ENCODE results near the gene ADAMTS20.

Gene ADAMTS20, protein sequence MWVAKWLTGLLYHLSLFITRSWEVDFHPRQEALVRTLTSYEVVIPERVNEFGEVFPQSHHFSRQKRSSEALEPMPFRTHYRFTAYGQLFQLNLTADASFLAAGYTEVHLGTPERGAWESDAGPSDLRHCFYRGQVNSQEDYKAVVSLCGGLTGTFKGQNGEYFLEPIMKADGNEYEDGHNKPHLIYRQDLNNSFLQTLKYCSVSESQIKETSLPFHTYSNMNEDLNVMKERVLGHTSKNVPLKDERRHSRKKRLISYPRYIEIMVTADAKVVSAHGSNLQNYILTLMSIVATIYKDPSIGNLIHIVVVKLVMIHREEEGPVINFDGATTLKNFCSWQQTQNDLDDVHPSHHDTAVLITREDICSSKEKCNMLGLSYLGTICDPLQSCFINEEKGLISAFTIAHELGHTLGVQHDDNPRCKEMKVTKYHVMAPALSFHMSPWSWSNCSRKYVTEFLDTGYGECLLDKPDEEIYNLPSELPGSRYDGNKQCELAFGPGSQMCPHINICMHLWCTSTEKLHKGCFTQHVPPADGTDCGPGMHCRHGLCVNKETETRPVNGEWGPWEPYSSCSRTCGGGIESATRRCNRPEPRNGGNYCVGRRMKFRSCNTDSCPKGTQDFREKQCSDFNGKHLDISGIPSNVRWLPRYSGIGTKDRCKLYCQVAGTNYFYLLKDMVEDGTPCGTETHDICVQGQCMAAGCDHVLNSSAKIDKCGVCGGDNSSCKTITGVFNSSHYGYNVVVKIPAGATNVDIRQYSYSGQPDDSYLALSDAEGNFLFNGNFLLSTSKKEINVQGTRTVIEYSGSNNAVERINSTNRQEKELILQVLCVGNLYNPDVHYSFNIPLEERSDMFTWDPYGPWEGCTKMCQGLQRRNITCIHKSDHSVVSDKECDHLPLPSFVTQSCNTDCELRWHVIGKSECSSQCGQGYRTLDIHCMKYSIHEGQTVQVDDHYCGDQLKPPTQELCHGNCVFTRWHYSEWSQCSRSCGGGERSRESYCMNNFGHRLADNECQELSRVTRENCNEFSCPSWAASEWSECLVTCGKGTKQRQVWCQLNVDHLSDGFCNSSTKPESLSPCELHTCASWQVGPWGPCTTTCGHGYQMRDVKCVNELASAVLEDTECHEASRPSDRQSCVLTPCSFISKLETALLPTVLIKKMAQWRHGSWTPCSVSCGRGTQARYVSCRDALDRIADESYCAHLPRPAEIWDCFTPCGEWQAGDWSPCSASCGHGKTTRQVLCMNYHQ (N-terminal part only)

DNA sequence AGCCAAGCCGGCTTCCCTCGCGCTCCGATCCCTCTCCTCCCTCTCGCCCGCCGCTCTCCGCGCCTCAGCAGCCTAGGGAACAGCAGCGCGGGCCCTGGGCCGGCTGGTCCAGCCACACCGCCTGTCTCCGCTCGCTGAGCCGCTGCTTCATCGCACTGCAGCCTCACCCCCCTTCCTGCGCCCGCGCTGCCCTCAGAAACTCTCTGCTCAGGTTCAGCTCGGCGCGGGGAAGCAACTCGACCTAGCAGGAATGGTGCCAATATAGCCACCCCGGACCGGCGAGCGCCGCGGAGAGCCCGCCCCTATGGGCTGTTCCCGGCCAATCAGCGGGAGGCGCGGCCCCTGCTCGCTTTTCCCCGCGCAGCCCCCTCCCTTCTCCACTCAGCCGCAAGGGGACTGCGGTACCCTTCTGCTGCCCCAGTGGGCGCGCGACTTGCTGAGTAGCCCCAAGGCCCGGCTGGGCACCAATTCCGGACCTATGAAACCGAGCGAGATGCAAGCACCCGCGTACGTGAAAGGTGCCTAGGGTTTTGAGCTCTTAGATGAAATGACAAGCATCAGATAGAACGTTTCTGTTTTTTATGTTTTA lies at the start of gene ADAMTS20:
Gene ADAMTS20 (minus strand): TSS at position 233 of the 589 bp plus-strand sequence. CDS start 282 bp downstream, outside the sequence.
- TF ChIP-seq, protein P1, sequence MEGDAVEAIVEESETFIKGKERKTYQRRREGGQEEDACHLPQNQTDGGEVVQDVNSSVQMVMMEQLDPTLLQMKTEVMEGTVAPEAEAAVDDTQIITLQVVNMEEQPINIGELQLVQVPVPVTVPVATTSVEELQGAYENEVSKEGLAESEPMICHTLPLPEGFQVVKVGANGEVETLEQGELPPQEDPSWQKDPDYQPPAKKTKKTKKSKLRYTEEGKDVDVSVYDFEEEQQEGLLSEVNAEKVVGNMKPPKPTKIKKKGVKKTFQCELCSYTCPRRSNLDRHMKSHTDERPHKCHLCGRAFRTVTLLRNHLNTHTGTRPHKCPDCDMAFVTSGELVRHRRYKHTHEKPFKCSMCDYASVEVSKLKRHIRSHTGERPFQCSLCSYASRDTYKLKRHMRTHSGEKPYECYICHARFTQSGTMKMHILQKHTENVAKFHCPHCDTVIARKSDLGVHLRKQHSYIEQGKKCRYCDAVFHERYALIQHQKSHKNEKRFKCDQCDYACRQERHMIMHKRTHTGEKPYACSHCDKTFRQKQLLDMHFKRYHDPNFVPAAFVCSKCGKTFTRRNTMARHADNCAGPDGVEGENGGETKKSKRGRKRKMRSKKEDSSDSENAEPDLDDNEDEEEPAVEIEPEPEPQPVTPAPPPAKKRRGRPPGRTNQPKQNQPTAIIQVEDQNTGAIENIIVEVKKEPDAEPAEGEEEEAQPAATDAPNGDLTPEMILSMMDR (IDR thresholded peaks at IDR 0.05; ENCODE audit: insufficient read depth, missing control alignments), result peak; percentile 12
- DNase-seq (ENCODE audit: insufficient read length, low spot score) (peak; percentile 54), FAIRE-seq (no peak)

DNA sequence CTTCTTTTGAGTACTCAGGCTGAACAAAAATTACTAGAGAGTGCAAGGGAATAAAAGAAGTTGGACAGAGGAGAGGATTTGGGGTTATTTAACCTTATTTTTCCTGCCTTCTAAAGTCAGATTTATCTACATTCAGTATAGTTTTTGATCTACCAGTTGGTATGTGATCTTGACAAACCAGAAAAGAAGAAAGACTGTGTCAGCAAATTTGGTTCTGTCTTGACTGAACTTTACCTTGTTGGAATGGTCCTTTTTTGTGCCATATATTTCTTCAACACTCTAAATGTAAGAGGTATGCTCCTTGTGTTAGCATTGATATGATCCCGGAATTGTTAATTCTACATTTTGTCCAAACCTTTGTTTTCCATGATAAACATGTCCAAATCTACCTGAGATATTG lies 47.7 kb upstream of the ADAMTS20 start:
- TF ChIP-seq, protein P1 (IDR thresholded peaks at IDR 0.05; ENCODE audit: insufficient read depth, missing control alignments), result no peak

DNA sequence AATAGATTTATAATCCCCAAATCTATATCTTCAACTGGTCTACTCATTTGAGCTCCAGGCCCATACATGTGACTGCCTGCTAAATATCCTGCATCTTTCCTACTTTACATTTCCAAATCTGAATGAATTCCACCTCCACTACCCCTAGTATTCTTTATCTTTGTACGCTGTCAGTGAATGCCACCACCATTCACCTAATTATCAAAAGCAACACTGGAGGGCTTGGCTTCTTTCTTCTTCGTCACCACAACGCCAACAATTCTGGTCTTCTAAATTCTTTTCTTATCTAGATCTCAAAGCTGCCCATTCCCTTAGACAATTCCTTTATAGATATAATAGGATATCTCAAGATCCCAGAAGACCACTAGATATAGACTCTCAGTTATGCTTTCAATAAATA lies 47.1 kb upstream of the ADAMTS20 start:
- FAIRE-seq, result no peak
- no peak for DNase-seq (ENCODE audit: insufficient read length, low spot score)
- TF ChIP-seq, protein P1 (IDR thresholded peaks at IDR 0.05; ENCODE audit: insufficient read depth, missing control alignments), result no peak

More for the DNA sequence above, 47.7 kb upstream of the ADAMTS20 start:
- DNase-seq (ENCODE audit: insufficient read length, low spot score) (no peak), FAIRE-seq (no peak)

DNA sequence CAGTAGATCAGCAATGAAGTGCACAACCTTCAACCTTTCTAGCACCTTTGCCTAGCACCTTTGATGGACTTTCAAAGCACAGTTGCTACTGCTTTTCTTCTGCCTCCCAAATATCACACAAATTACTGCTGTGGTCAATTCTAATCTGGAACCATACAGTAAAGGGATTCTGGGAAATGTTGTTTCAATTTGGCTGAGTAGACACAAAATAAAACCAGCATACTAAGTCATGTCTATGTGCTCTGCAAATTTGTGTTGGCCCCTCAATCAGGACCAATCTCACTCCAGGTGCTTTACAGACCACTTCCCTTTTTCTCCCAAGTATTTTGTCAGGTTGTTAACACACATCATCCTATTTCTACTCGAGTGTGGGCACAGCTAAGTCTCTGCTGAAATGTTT lies 38.3 kb upstream of the ADAMTS20 start:
- no peak for FAIRE-seq
- no peak for DNase-seq (ENCODE audit: insufficient read length, low spot score)
- TF ChIP-seq, protein P1 (IDR thresholded peaks at IDR 0.05; ENCODE audit: insufficient read depth, missing control alignments), result no peak

DNA sequence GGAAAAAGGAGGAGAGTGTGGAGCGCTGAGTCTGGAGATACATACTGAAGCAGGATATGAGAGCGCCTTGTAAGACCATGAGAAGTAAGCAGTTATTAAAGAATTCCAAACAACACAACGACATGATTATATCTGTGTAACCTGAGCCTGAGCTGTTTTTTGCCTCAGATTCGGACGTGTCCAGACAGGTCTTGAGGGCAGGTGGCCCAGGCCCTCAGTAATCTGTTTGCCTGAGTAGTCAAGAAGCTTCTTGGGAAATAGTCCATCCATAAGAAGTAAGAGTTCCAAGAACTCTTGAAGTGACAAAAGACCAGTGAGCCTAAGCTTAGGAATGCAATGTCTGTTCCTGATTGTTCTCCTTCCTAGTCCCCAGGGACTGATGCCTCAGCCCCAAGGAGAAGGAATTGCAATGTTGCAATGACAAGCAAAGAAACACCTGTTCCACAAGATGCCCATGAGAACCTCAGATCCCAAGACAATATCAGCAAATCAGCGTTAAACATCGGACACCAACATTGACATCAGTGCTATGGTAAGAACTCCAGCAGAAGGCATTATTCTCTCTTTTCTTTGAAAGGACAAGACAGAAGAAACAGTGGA lies 34.7 kb upstream of the ADAMTS20 start:
- TF ChIP-seq, protein P1 (IDR thresholded peaks at IDR 0.05; ENCODE audit: insufficient read depth, missing control alignments), result no peak
- no peak for DNase-seq (ENCODE audit: insufficient read length, low spot score)
- no peak for FAIRE-seq

DNA sequence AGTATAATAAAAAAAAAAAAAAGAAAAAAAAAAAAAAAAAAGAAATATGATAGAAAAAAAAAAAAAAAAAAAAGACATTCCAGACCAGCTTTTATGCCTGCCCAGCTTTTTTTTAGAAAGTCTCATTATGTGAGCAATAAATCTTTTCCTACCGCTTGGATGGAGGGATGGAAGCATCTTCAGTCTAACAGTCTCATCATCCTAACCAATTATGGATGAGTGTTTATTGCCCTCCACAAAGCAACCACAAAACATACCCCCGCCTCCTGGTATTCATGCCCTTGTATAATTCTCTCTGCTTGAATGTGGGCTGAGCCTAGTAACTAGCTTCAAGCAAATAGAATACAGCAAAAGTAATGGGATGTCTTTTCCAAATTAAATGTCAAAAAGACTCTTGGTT lies 33.7 kb upstream of the ADAMTS20 start:
- FAIRE-seq (no peak), DNase-seq (ENCODE audit: insufficient read length, low spot score) (no peak)
- TF ChIP-seq, protein P1 (IDR thresholded peaks at IDR 0.05; ENCODE audit: insufficient read depth, missing control alignments), result no peak

Data from D721Med (cell line).